Measurements from ENCODE around the gene HTRA3.

- TF ChIP-seq EP300 (IDR thresholded peaks at IDR 0.05; ENCODE audit: borderline replicate concordance in 1 of 2, low read depth in 2 of 2, low read length in 2 of 2) (no peak), POLR2A (IDR thresholded peaks at IDR 0.05; ENCODE audit: control extremely low read depth in 1 of 2, low read depth in 2 of 2, low read length in 2 of 2) (no peak), GTF2F1 (IDR thresholded peaks at IDR 0.05; ENCODE audit: borderline replicate concordance, low read depth, low read length) (no peak), TCF12 (IDR thresholded peaks at IDR 0.05; ENCODE audit: low read depth, low read length) (no peak), ATF2 (IDR thresholded peaks at IDR 0.05; ENCODE audit: low read length) (no peak), RAD21 (IDR thresholded peaks at IDR 0.05 in 1 of 2, conservative IDR thresholded peaks at IDR 0.05 in 1 of 2; ENCODE audit: low read depth in 2 of 2, low read length in 2 of 2) (no peak), CREB1 (IDR thresholded peaks at IDR 0.05) (no peak), TEAD4 (IDR thresholded peaks at IDR 0.05; ENCODE audit: low read depth, low read length) (no peak), JUN (IDR thresholded peaks at IDR 0.05; ENCODE audit: low read depth, low read length) (no peak)
- TF ChIP-seq, protein P1, sequence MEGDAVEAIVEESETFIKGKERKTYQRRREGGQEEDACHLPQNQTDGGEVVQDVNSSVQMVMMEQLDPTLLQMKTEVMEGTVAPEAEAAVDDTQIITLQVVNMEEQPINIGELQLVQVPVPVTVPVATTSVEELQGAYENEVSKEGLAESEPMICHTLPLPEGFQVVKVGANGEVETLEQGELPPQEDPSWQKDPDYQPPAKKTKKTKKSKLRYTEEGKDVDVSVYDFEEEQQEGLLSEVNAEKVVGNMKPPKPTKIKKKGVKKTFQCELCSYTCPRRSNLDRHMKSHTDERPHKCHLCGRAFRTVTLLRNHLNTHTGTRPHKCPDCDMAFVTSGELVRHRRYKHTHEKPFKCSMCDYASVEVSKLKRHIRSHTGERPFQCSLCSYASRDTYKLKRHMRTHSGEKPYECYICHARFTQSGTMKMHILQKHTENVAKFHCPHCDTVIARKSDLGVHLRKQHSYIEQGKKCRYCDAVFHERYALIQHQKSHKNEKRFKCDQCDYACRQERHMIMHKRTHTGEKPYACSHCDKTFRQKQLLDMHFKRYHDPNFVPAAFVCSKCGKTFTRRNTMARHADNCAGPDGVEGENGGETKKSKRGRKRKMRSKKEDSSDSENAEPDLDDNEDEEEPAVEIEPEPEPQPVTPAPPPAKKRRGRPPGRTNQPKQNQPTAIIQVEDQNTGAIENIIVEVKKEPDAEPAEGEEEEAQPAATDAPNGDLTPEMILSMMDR (IDR thresholded peaks at IDR 0.05; ENCODE audit: control extremely low read depth in 1 of 3, insufficient read depth in 1 of 3, low read depth in 1 of 3, low read length in 3 of 3) = no peak
These were observed 3.9 kb downstream of the HTRA3 start for GRCh38 chr4:8273450-8273849.

Data from H1 (cell line).